Measurements from ENCODE around the gene EIF4G1. TPM values are rescaled to one million over a fixed set of nuclear protein-coding genes. Genes with fewer than 3 reads are reported as not detected.

EIF4G1 gene
- total and polyA plus RNA-seq, 10 of the 15 experiments (the other 5 are each of a cell fraction or from before 2014, with no cell fraction given), result 5.7 to 462 (median 237) TPM

DNA sequence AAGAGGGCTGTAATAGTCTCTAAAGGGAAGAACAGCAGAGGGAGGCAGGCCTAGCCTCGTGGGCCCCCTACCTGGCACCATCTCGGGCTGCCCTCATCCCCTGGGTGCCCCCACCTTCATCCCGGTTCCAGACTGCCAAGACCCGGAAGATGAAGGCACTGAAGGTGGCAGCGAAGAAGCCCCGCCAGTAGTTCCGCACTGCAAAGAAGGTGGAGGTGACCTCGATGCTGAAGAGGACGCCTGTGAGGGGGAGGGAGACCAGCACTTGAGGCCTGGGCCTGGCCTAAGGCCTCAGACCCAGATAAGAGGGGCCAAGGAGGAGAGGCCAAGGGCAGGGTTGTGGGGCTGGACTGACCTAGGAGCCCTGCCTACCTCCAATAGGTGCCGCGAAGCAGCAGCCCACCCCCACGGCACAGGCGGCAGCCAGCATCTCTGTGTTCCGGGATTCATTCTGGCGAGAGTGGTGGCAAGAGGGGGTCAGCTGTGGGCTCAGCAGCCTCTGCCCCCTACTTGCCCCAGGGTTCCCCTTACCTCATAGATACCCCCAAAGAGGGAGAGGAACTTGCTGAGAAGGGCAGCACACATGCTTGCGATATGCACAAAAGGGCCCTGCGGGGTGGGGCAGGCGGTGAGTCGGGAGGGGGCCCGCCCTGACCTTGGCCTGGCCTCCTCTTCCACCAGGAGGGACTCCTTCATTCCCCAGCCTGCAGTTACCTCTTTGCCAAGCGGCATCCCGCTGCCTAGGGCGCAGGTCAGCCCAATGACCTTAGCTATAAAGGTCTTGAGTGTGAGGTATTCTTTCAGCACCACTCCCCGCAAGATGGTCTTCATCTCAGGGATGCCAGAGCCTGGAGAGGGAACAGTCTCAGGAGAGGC is 43.1 kb downstream of the EIF4G1 start:
- ATAC-seq (no peak), FAIRE-seq (no peak), DNase-seq (ENCODE audit: low read depth, low spot score) (no peak)
- H2AFZ ChIP-seq (ENCODE audit: control insufficient read depth, low read depth, low read length), result no peak overlapping the region
- ChIA-PET RAD21 (ENCODE audit: unreplicated experiment) (no interaction called here), SMC1A (ENCODE audit: uncharacterized antibody, unreplicated experiment) (no interaction called here), CTCF (interaction anchor here (1.0 kb wide), 1 partner anchor 14 kb away, joined by 3 read pairs; no protein-coding TSS in a partner anchor), POLR2A (no interaction called here)
- no peaks in the 10 kb centered on the region for H3K36me3 ChIP-seq (ENCODE audit: control insufficient read depth in 2 of 2, insufficient read depth in 2 of 2, low read length in 1 of 2)
- in situ Hi-C loops (cut with MboI), result no loop called here
- H4K20me1 ChIP-seq (ENCODE audit: control insufficient read depth, insufficient read depth), result no peaks in the 10 kb centered on the region
- peaks cover 6% of the 10 kb centered on the region for H3K4me1 ChIP-seq (ENCODE audit: control insufficient read depth, insufficient read depth, low read length)
- no peaks in the 10 kb centered on the region; the same call in 1 of the 2 replicates for H3K79me2 ChIP-seq (ENCODE audit: control insufficient read depth, insufficient read depth, low read length)
- no peak overlapping the region for H3K27ac ChIP-seq (ENCODE audit: control insufficient read depth, insufficient read depth)
- H3K27me3 ChIP-seq (replicated peaks in 1 of 2; ENCODE audit: control insufficient read depth in 2 of 2, insufficient read depth in 2 of 2, low read length in 1 of 2), result no peaks in the 10 kb centered on the region; a peak in 1 of 4 replicates
- no peak overlapping the region for H3K4me3 ChIP-seq
- intact Hi-C loops (cut with micrococcal nuclease; ENCODE audit: unreplicated experiment), result no loop called here
- no peaks in the 10 kb centered on the region for H3K9me3 ChIP-seq (replicated peaks; ENCODE audit: control insufficient read depth, insufficient read depth, low read length)
- no peak overlapping the region for H3K4me2 ChIP-seq (ENCODE audit: control insufficient read depth, insufficient read depth)
- no peak overlapping the region for H3K9ac ChIP-seq (ENCODE audit: control insufficient read depth, insufficient read depth, low read length)
- 76% methylated on average over 19 of the region's 24 CpGs for WGBS (ENCODE audit: insufficient coverage, insufficient replicate concordance, low lambda C conversion rate, missing lambda C conversion rate)
- BruUV-seq (replicated peaks), result no TSS peak
- TF ChIP-seq NR2F1 (conservative IDR thresholded peaks at IDR 0.05) (no peak), SPI1 (IDR thresholded peaks at IDR 0.05; ENCODE audit: borderline replicate concordance, insufficient read depth, low read depth, low read length) (no peak), ZNF217 (IDR thresholded peaks at IDR 0.05) (no peak), POLR2AphosphoS2 (IDR thresholded peaks at IDR 0.05; ENCODE audit: low read depth, low read length) (no peak), KAT2A (conservative IDR thresholded peaks at IDR 0.05; ENCODE audit: control insufficient read depth, low read depth, low read length) (no peak), GATAD2B (conservative IDR thresholded peaks at IDR 0.05; ENCODE audit: low read depth) (no peak), HDAC6 (IDR thresholded peaks at IDR 0.05; ENCODE audit: unreplicated experiment) (no peak), FOXK2 (IDR thresholded peaks at IDR 0.05) (no peak), ZBTB11 (CRISPR knock-in tag; IDR thresholded peaks at IDR 0.05) (no peak), ZNF207 (IDR thresholded peaks at IDR 0.05; ENCODE audit: borderline replicate concordance) (no peak), NFYA (IDR thresholded peaks at IDR 0.05; ENCODE audit: borderline replicate concordance, low read depth, low read length) (no peak), ZNF592 (IDR thresholded peaks at IDR 0.05) (no peak), USF2 (IDR thresholded peaks at IDR 0.05; ENCODE audit: borderline replicate concordance, low read depth, low read length) (no peak)
- TF ChIP-seq, protein P1, sequence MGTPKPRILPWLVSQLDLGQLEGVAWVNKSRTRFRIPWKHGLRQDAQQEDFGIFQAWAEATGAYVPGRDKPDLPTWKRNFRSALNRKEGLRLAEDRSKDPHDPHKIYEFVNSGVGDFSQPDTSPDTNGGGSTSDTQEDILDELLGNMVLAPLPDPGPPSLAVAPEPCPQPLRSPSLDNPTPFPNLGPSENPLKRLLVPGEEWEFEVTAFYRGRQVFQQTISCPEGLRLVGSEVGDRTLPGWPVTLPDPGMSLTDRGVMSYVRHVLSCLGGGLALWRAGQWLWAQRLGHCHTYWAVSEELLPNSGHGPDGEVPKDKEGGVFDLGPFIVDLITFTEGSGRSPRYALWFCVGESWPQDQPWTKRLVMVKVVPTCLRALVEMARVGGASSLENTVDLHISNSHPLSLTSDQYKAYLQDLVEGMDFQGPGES (IDR thresholded peaks at IDR 0.05), result no peak
